Smooth muscle cell (in vitro differentiated cells): Measurements from ENCODE around the gene UBE2E2. TPM values are rescaled to one million over a fixed set of nuclear protein-coding genes. Genes with fewer than 3 reads are reported as not detected.

Experiments
- DNase-seq: peaks from one replicate; lab custom pipeline; 2025; ENCODE audit not compliant: unreplicated experiment; lab: John Stamatoyannopoulos, UW
- H2AFZ ChIP-seq: fragments of 200-600 bp; sonication (generic); 2 replicates; pipeline ENCODE4 v1.6.0; 2016; ENCODE audit warnings: antibody characterized with exemption, low read depth, mild to moderate bottlenecking
- H3F3A ChIP-seq: fragments of 200-600 bp; sonication (generic); 2 replicates; pipeline ENCODE4 v1.6.0; 2017; ENCODE audit warnings: antibody characterized with exemption, low read depth
- H3K27ac ChIP-seq: fragments of 200-600 bp; sonication (generic); 2 replicates; pipeline ENCODE4 v1.5.1; 2016; ENCODE audit warnings: low read depth, mild to moderate bottlenecking
- H3K27me3 ChIP-seq: fragments of 200-600 bp; sonication (generic); 2 replicates; pipeline ENCODE4 v1.6.1; 2016; ENCODE audit warnings: low read depth, mild to moderate bottlenecking
- H3K36me3 ChIP-seq: fragments of 200-600 bp; sonication (generic); 2 replicates; pipeline ENCODE4 v1.5.1; 2016; ENCODE audit warnings: low read depth
- H3K4me1 ChIP-seq: fragments of 200-600 bp; sonication (generic); 2 replicates; pipeline ENCODE4 v1.5.1; 2016; ENCODE audit warnings: low read depth
- H3K4me2 ChIP-seq: fragments of 200-600 bp; sonication (generic); 2 replicates; pipeline ENCODE4 v1.6.0; 2016; ENCODE audit warnings: mild to moderate bottlenecking
- H3K4me3 ChIP-seq: fragments of 200-600 bp; sonication (generic); 2 replicates; pipeline ENCODE4 v1.5.1; 2016; ENCODE audit warnings: mild to moderate bottlenecking
- H3K79me2 ChIP-seq: fragments of 200-600 bp; sonication (generic); 2 replicates; pipeline ENCODE4 v1.6.0; 2016; ENCODE audit warnings: low read depth, mild to moderate bottlenecking
- H3K9ac ChIP-seq: fragments of 200-600 bp; sonication (generic); 2 replicates; pipeline ENCODE4 v1.6.0; 2016; ENCODE audit warnings: low read depth
- H3K9me3 ChIP-seq: fragments of 200-600 bp; sonication (generic); replicated peaks from 2 replicates; pipeline ENCODE4 v1.5.1; 2016; ENCODE audit warnings: low read depth
- H4K20me1 ChIP-seq: fragments of 200-600 bp; sonication (generic); 2 replicates; pipeline ENCODE4 v1.6.0; 2016; ENCODE audit warnings: low read depth
- CTCF ChIP-seq: fragments of 200-600 bp; sonication (generic); IDR thresholded peaks from 2 replicates; pipeline ENCODE4 v1.5.1; 2017; ENCODE audit warnings: borderline replicate concordance, mild to moderate bottlenecking, antibody characterized with exemption; ENCODE audit not compliant: insufficient read depth, poor library complexity, severe bottlenecking
- WGBS: methylation state at CpG from one replicate; pipeline ENCODE4 v1.1.7; 2016; ENCODE audit warnings: low lambda C conversion rate; 5-methylcytosine and 5-hydroxymethylcytosine counted together
- polyA plus RNA-seq: library from polyadenylated mRNA; unstranded; fragments of >200 nt; fragmentation: Nextera tagmentation; extraction: Ambion mirVana; gene quantifications from 2 replicates; pipeline ENCODE4 v1.2.1, GENCODE V29; 2016
- total RNA-seq: library from RNA; depleted of rRNA; stranded (reverse); fragments of >200 nt; gene quantifications from 2 replicates; pipeline ENCODE4 v1.2.3, GENCODE V29; 2014

The UBE2E2 gene
- total and polyA plus RNA-seq, 2 experiments from 2014 or later: 65.9 to 121 TPM

DNA sequence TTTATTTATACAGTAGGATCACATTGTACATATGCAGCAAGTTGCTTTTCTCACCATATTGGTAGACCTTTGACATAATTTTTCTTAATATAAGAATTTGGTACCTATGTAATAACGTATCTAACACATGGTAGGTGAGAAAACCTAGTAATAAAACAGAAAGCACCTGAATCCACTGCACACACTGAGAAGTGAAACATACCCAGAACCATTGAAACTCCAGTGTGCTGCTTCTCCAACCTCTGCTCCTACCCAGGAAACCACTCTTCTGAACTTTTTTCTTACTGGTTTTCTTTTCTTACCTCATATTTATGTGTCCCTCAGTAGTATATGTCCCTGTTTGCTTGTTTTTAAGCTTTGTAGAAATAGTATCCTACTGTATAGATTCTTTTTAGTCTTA lies 293.0 kb downstream of the UBE2E2 start:
- no peak for DNase-seq
- no peak for TF ChIP-seq CTCF
- H3K36me3 ChIP-seq: no peaks in the 10 kb centered on the region
- no peaks in the 10 kb centered on the region for H3K9me3 ChIP-seq
- peaks cover 5% of the 10 kb centered on the region for H3K79me2 ChIP-seq
- no peaks in the 10 kb centered on the region for H3K4me1 ChIP-seq
- H4K20me1 ChIP-seq: peaks cover 30% of the 10 kb centered on the region
- no peak overlapping the region for H3K9ac ChIP-seq
- no peak overlapping the region for H2AFZ ChIP-seq
- H3K4me3 ChIP-seq: no peak overlapping the region
- no peaks in the 10 kb centered on the region for H3F3A ChIP-seq
- no peak overlapping the region for H3K4me2 ChIP-seq
- 96% methylated on average over 1 of the region's 1 CpG for WGBS
- H3K27me3 ChIP-seq: no peaks in the 10 kb centered on the region
- no peak overlapping the region for H3K27ac ChIP-seq

GRCh38 chr3:23497156-23497555 lies 294.0 kb downstream of the UBE2E2 start:
- no peak overlapping the region for H3K27ac ChIP-seq
- no peaks in the 10 kb centered on the region for H3F3A ChIP-seq
- H3K4me2 ChIP-seq: no peak overlapping the region
- no peaks in the 10 kb centered on the region for H3K36me3 ChIP-seq
- H3K27me3 ChIP-seq: no peaks in the 10 kb centered on the region
- H3K4me3 ChIP-seq: no peak overlapping the region
- peaks cover 23% of the 10 kb centered on the region for H4K20me1 ChIP-seq
- DNase-seq: no peak
- no peak for TF ChIP-seq CTCF
- no peaks in the 10 kb centered on the region for H3K4me1 ChIP-seq
- H3K9ac ChIP-seq: no peak overlapping the region
- H3K79me2 ChIP-seq: peaks cover 5% of the 10 kb centered on the region
- H3K9me3 ChIP-seq: no peaks in the 10 kb centered on the region
- no peak overlapping the region for H2AFZ ChIP-seq
- WGBS: 91% methylated on average over 5 of the region's 5 CpGs

DNA sequence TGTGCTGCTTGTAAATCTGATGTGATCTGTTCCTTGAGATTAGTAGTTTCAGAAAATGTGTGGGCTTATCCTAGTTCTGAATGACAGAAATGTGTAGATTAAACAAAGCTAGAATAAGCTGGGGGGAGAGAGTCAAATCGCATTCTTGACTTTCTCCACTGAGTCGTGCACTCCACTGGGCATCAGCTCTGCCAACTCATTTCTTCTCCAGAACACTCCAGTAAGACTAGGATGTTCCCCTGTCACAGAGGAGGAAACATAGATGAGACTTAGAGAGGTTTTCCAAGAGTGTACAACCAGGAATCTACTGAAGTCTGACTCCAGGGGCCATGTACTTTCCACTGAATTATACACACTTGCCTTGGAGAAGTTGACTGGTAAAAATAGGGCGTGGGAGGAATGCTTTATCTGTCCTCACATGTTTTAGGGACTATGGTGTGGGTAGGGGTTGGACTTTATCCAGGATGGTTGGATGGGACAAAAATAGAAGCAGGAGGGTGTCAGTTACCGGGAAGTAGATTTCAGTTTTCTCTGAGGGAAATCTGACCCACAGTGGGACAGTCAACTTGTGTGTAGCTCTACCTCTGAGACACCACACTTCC lies 298.2 kb downstream of the UBE2E2 start:
- DNase-seq: no peak
- H3K79me2 ChIP-seq: peaks cover 5% of the 10 kb centered on the region
- H3K36me3 ChIP-seq: no peaks in the 10 kb centered on the region
- H3K9me3 ChIP-seq: no peaks in the 10 kb centered on the region
- no peak overlapping the region for H3K4me3 ChIP-seq
- H3F3A ChIP-seq: no peaks in the 10 kb centered on the region
- 82% methylated on average over 4 of the region's 4 CpGs for WGBS
- H3K4me2 ChIP-seq: no peak overlapping the region
- H3K27ac ChIP-seq: no peak overlapping the region
- no peaks in the 10 kb centered on the region for H3K4me1 ChIP-seq
- TF ChIP-seq CTCF: no peak
- no peak overlapping the region for H2AFZ ChIP-seq
- no peaks in the 10 kb centered on the region for H3K27me3 ChIP-seq
- no peak overlapping the region for H3K9ac ChIP-seq
- H4K20me1 ChIP-seq: peaks cover 20% of the 10 kb centered on the region

DNA sequence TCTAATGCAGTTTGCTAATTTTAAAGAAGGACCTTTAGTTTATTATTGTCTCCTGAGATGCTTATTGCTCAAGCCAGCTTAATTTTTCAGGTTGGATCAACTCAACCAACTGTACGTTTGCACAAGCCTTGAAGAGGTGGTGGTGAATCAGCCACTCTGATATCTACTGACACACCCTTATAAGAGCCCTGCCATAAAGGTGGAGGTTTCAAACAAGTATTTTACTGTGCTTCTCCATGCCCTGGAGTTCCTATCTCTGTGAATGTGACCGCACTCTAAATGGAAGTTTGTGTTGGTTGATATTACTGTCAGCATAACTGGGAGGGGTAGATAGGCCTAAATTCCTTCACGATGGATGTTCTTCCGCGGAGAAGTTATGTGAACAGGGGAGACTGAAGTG lies 305.3 kb downstream of the UBE2E2 start:
- no peak overlapping the region for H3K4me3 ChIP-seq
- 93% methylated on average over 5 of the region's 5 CpGs for WGBS
- H3K9ac ChIP-seq: no peak overlapping the region
- H3K9me3 ChIP-seq: no peaks in the 10 kb centered on the region
- peaks cover 5% of the 10 kb centered on the region for H4K20me1 ChIP-seq
- H3K27ac ChIP-seq: no peak overlapping the region
- no peak overlapping the region for H3K4me2 ChIP-seq
- DNase-seq: no peak
- no peaks in the 10 kb centered on the region for H3K27me3 ChIP-seq
- no peak overlapping the region for H2AFZ ChIP-seq
- H3K4me1 ChIP-seq: no peaks in the 10 kb centered on the region
- H3K36me3 ChIP-seq: no peaks in the 10 kb centered on the region
- no peaks in the 10 kb centered on the region for H3K79me2 ChIP-seq
- TF ChIP-seq CTCF: no peak
- no peaks in the 10 kb centered on the region for H3F3A ChIP-seq
